Measurements from ENCODE around the gene NR5A2.

- TF ChIP-seq CTCF (IDR thresholded peaks at IDR 0.05) (no peak), POLR2AphosphoS5 (IDR thresholded peaks at IDR 0.05) (no peak), EP300 (IDR thresholded peaks at IDR 0.05) (no peak)
These were observed 5.2 kb upstream of the NR5A2 start for GRCh38 chr1:200022239-200022804.
